Thyroid gland (tissue), 4 donors: ENCODE results near the gene EID3. TPM values are rescaled to one million over a fixed set of nuclear protein-coding genes. Genes with fewer than 3 reads are reported as not detected.

ENCODE experiments used
- DNase-seq, 2 donors: peaks; one replicate each; pipeline ENCODE4 v3.0.0-alpha.2; 2019
- H3K27ac ChIP-seq, 3 donors: fragments of 200-600 bp; sonication (generic); 1 replicate in 2 of 3; 2 replicates in 1 of 3; pipeline ENCODE4 v1.5.1; 2016 to 2019; ENCODE audit warnings: mild to moderate bottlenecking in 1 of 3, moderate library complexity in 1 of 3
- H3K27me3 ChIP-seq: fragments of 200-600 bp; sonication (generic); one replicate; pipeline ENCODE4 v1.5.1; 2019
- H3K36me3 ChIP-seq, 2 donors: fragments of 200-600 bp; sonication (generic); one replicate each; pipeline ENCODE4 v1.5.1; 2016 to 2019
- H3K4me1 ChIP-seq, 2 donors: fragments of 200-600 bp; sonication (generic); one replicate each; pipeline ENCODE4 v1.5.1; 2017 to 2019
- H3K4me3 ChIP-seq, 3 donors: fragments of 200-600 bp; sonication (generic); replicated peaks in 1 of 3; 1 replicate in 2 of 3; 2 replicates in 1 of 3; pipeline ENCODE4 v1.5.1; 2016; ENCODE audit warnings: mild to moderate bottlenecking in 1 of 3
- H3K9me3 ChIP-seq: fragments of 200-600 bp; sonication (generic); one replicate; pipeline ENCODE4 v1.5.1; 2017
- CTCF ChIP-seq, 6 experiments: fragments of 200-600 bp in 3 of 6; fragments of 450-650 bp in 3 of 6; sonication (generic) in 3 of 6; IDR thresholded peaks; one replicate each; pipeline ENCODE4 v1.5.1; 2016 to 2019; ENCODE audit warnings: antibody characterized with exemption in 6 of 6, mild to moderate bottlenecking in 2 of 6, inconsistent platforms in 1 of 6, moderate library complexity in 1 of 6
- POLR2A ChIP-seq, 2 donors: fragments of 450-650 bp; IDR thresholded peaks; one replicate each; pipeline ENCODE4 v1.6.1; 2017; ENCODE audit warnings: antibody characterized with exemption in 2 of 2, mild to moderate bottlenecking in 2 of 2, moderate library complexity in 1 of 2
- WGBS, 2 donors: methylation state at CpG; one replicate each; pipeline ENCODE4 v1.1.5; 2017; 5-methylcytosine and 5-hydroxymethylcytosine counted together
- intact Hi-C: fragments of 100-400 bp; cut with DNase I; formaldehyde crosslinking; loops from one replicate; pipeline ENCODE4 v1.15.1; 2023
- total RNA-seq, 4 donors: library from RNA; depleted of rRNA; stranded (reverse); fragments of >200 nt; gene quantifications; one replicate each; pipeline ENCODE4 v1.2.3, GENCODE V29; 2016

EID3 gene
- total RNA-seq, 4 donors from 2014 or later = 8.0 to 22.2 (median 9.8) TPM

GRCh38 chr12:104334581-104334980 lies 31.0 kb downstream of the EID3 start:
- H3K4me3 ChIP-seq = no peak overlapping the region
- H3K36me3 ChIP-seq = peaks cover 47 to 58% of the 10 kb centered on the region in 2 donors
- no peak for DNase-seq
- WGBS, 2 donors = 92 to 94% methylated on average over 8 of the region's 8 CpGs
- no peak for TF ChIP-seq POLR2A (IDR thresholded peaks at IDR 0.05)
- TF ChIP-seq CTCF (IDR thresholded peaks at IDR 0.05) = no peak
- intact Hi-C loops = no loop called here
- no peak overlapping the region for H3K27ac ChIP-seq
- H3K4me1 ChIP-seq = no peaks in the 10 kb centered on the region
- no peaks in the 10 kb centered on the region for H3K27me3 ChIP-seq
- no peaks in the 10 kb centered on the region for H3K9me3 ChIP-seq

GRCh38 chr12:104336115-104336514 lies 32.6 kb downstream of the EID3 start:
- no peak for DNase-seq

GRCh38 chr12:104337030-104337558 lies 33.6 kb downstream of the EID3 start:
- Histone ChIP-seq H3K27ac (no peak overlapping the region), H3K9me3 (no peaks in the 10 kb centered on the region), H3K27me3 (no peaks in the 10 kb centered on the region), H3K36me3 (peaks cover 66 to 70% of the 10 kb centered on the region in 2 donors), H3K4me1 (peaks cover 0 to 4% of the 10 kb centered on the region in 2 donors), H3K4me3 (no peak overlapping the region)
- TF ChIP-seq POLR2A (IDR thresholded peaks at IDR 0.05) (no peak), CTCF (IDR thresholded peaks at IDR 0.05) (no peak)
- WGBS, 2 donors = 95 to 99% methylated on average over 7 of the region's 7 CpGs
- intact Hi-C loops = no loop called here
- no peak for DNase-seq

More at GRCh38 chr12:104336115-104336514, 32.6 kb downstream of the EID3 start:
- no peak overlapping the region for H3K27ac ChIP-seq
- 94 to 95% methylated on average over 2 of the region's 2 CpGs for WGBS, 2 donors
- no peaks in the 10 kb centered on the region for H3K27me3 ChIP-seq
- intact Hi-C loops = no loop called here
- H3K4me3 ChIP-seq = no peak overlapping the region
- H3K9me3 ChIP-seq = no peaks in the 10 kb centered on the region
- H3K36me3 ChIP-seq = peaks cover 61 to 69% of the 10 kb centered on the region in 2 donors
- no peak for TF ChIP-seq CTCF (IDR thresholded peaks at IDR 0.05)
- TF ChIP-seq POLR2A (IDR thresholded peaks at IDR 0.05) = no peak
- peaks cover 0 to 4% of the 10 kb centered on the region in 2 donors for H3K4me1 ChIP-seq

- no peak for DNase-seq
- no peak overlapping the region for H3K27ac ChIP-seq
- no peaks in the 10 kb centered on the region for H3K9me3 ChIP-seq
- no peak overlapping the region for H3K4me3 ChIP-seq
- H3K4me1 ChIP-seq = peaks cover 0 to 4% of the 10 kb centered on the region in 2 donors
- TF ChIP-seq POLR2A (IDR thresholded peaks at IDR 0.05) = no peak
- no peak for TF ChIP-seq CTCF (IDR thresholded peaks at IDR 0.05)
- intact Hi-C loops = no loop called here
- 85 to 91% methylated on average over 3 of the region's 3 CpGs for WGBS, 2 donors
- no peaks in the 10 kb centered on the region for H3K27me3 ChIP-seq
- peaks cover 72 to 73% of the 10 kb centered on the region in 2 donors for H3K36me3 ChIP-seq
These were observed 36.1 kb downstream of the EID3 start for GRCh38 chr12:104339663-104340062.

GRCh38 chr12:104340177-104340576 lies 36.6 kb downstream of the EID3 start:
- H3K27ac ChIP-seq = no peak overlapping the region
- no peaks in the 10 kb centered on the region for H3K9me3 ChIP-seq
- peaks cover 67 to 68% of the 10 kb centered on the region in 2 donors for H3K36me3 ChIP-seq
- peaks cover 0 to 4% of the 10 kb centered on the region in 2 donors for H3K4me1 ChIP-seq
- DNase-seq = no peak
- H3K27me3 ChIP-seq = no peaks in the 10 kb centered on the region
- 71 to 88% methylated on average over 1 of the region's 1 CpG for WGBS, 2 donors
- intact Hi-C loops = no loop called here
- TF ChIP-seq POLR2A (IDR thresholded peaks at IDR 0.05) (no peak), CTCF (IDR thresholded peaks at IDR 0.05) (no peak)
- H3K4me3 ChIP-seq = no peak overlapping the region
